Chondrocyte (in vitro differentiated cells): Measurements from ENCODE around the gene TRIM63. TPM values are rescaled to one million over a fixed set of nuclear protein-coding genes. Genes with fewer than 3 reads are reported as not detected.

ENCODE experiments used
- DNase-seq: peaks from one replicate; pipeline ENCODE4 v3.0.0; 2021; ENCODE audit warnings: mixed read lengths, low spot score
- H3K27ac Mint-ChIP-seq: one replicate; pipeline ENCODE4 v1.8.0; 2021; ENCODE audit warnings: mild to moderate bottlenecking, moderate library complexity, mixed read lengths; ENCODE audit not compliant: unreplicated experiment
- H3K27me3 Mint-ChIP-seq: 2 replicates; pipeline ENCODE4 v1.8.0; 2021; ENCODE audit warnings: low read depth, mixed read lengths
- H3K36me3 Mint-ChIP-seq: 2 replicates; pipeline ENCODE4 v1.8.0; 2021; ENCODE audit warnings: low read depth, mixed read lengths
- H3K4me1 Mint-ChIP-seq: 2 replicates; pipeline ENCODE4 v1.8.0; 2021; ENCODE audit warnings: low read depth, mild to moderate bottlenecking, mixed read lengths
- H3K4me3 Mint-ChIP-seq: one replicate; pipeline ENCODE4 v1.8.0; 2021; ENCODE audit warnings: mild to moderate bottlenecking, moderate library complexity, mixed read lengths; ENCODE audit not compliant: unreplicated experiment
- H3K9me3 Mint-ChIP-seq: 2 replicates; pipeline ENCODE4 v1.8.0; 2021; ENCODE audit warnings: low read depth, mixed read lengths
- CTCF ChIP-seq: fragments of 200-600 bp; sonication (generic); IDR thresholded peaks from 2 replicates; pipeline ENCODE4 v1.5.0; 2021; ENCODE audit warnings: antibody characterized with exemption, mild to moderate bottlenecking, moderate library complexity
- total RNA-seq: library from RNA; stranded (reverse); gene quantifications from 3 replicates; pipeline ENCODE4 v1.2.1, GENCODE V29; 2021

Gene TRIM63
- total RNA-seq, 1 donor from 2014 or later, result 0.70 TPM

- H3K4me3 Mint-ChIP-seq, result peak overlapping the region; percentile 22
- no peak overlapping the region for H3K27ac Mint-ChIP-seq
- H3K36me3 Mint-ChIP-seq, result no peaks in the 10 kb centered on the region
- TF ChIP-seq CTCF, result no peak
- H3K27me3 Mint-ChIP-seq, result peaks cover 56% of the 10 kb centered on the region
- no peak for DNase-seq
- H3K9me3 Mint-ChIP-seq, result no peaks in the 10 kb centered on the region
- H3K4me1 Mint-ChIP-seq, result peaks cover 7% of the 10 kb centered on the region
Observed at GRCh38 chr1:26046246-26047095, 21.0 kb downstream of the TRIM63 start.

DNA sequence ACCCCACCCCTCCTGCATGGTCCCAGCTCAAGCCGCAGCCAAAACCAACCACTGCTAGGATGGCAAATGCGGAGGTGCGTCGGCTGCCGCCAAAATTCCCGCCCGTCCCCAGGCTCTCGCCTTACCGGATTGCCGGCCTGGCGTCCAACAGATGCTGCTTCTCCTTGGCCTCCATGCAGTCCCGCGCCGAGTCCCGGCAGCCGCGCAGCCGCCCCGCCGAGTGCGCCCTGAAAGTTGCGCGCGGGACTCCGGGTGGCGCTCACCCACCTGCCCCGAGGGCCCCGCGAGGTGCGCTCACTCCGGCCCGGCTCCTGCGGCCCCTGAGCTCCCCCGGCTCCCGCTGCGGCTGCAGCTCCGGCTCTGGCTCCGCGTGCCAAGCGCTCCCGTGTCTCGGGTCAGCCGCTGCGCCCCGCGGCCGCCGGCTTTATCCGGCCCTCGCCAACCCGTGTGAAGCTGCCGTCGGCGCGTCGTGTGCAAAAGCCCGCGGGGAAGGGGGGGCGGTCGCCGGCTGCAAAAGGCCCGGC lies 21.6 kb downstream of the TRIM63 start, which contains the start of gene SLC30A2:
TSS of gene SLC30A2 (minus strand) at position 397 of the 524 bp plus-strand sequence. CDS start at position 175, 222 bp downstream.
- TF ChIP-seq CTCF, result peak; percentile 11
- no peak for DNase-seq
- Mint-ChIP-seq H3K36me3 (no peaks in the 10 kb centered on the region), H3K4me3 (peak within 1 kb of the TSS; percentile 50), H3K27ac (no peak within 1 kb of the TSS), H3K4me1 (peaks cover 7% of the 10 kb centered on the region), H3K9me3 (no peaks in the 10 kb centered on the region), H3K27me3 (peaks cover 54% of the 10 kb centered on the region)

GRCh38 chr1:26044971-26045721 lies 22.3 kb downstream of the TRIM63 start:
- Mint-ChIP-seq H3K27me3 (peaks cover 50% of the 10 kb centered on the region), H3K27ac (no peak overlapping the region), H3K36me3 (no peaks in the 10 kb centered on the region)

GRCh38 chr1:26044414-26044813 lies 23.0 kb downstream of the TRIM63 start:
- Mint-ChIP-seq H3K4me3 (no peak overlapping the region), H3K27ac (no peak overlapping the region), H3K27me3 (peaks cover 44% of the 10 kb centered on the region), H3K9me3 (no peaks in the 10 kb centered on the region), H3K4me1 (peaks cover 7% of the 10 kb centered on the region), H3K36me3 (no peaks in the 10 kb centered on the region)
- no peak for DNase-seq
- no peak for TF ChIP-seq CTCF

More at GRCh38 chr1:26044971-26045721, 22.3 kb downstream of the TRIM63 start:
- peaks cover 7% of the 10 kb centered on the region for H3K4me1 Mint-ChIP-seq
- H3K4me3 Mint-ChIP-seq, result peak overlapping the region; percentile 50
- no peak for DNase-seq
- no peak for TF ChIP-seq CTCF
- H3K9me3 Mint-ChIP-seq, result no peaks in the 10 kb centered on the region

- H3K27me3 Mint-ChIP-seq, result peaks cover 38% of the 10 kb centered on the region
- H3K9me3 Mint-ChIP-seq, result no peaks in the 10 kb centered on the region
- peaks cover 7% of the 10 kb centered on the region for H3K4me1 Mint-ChIP-seq
- H3K4me3 Mint-ChIP-seq, result no peak overlapping the region
- no peak overlapping the region for H3K27ac Mint-ChIP-seq
- TF ChIP-seq CTCF, result no peak
- H3K36me3 Mint-ChIP-seq, result no peaks in the 10 kb centered on the region
- DNase-seq, result no peak
Observed at GRCh38 chr1:26043765-26044164, 23.7 kb downstream of the TRIM63 start.
